Measurements from ENCODE around the gene ZNF358.

ZNF358 gene

GRCh38 chr19:7515110-7515644 lies 726 bp upstream of the ZNF358 start:
- TF ChIP-seq CTCF (conservative IDR thresholded peaks at IDR 0.05) = no peak
- peak overlapping the region; percentile 68; the same call in 1 of the 2 replicates for H3K27ac ChIP-seq

- TF ChIP-seq CTCF (conservative IDR thresholded peaks at IDR 0.05) = no peak
- H3K27ac ChIP-seq = peak overlapping the region; percentile 68; the same call in 1 of the 2 replicates
These were observed 430 bp downstream of the ZNF358 start for GRCh38 chr19:7516333-7516732.

DNA sequence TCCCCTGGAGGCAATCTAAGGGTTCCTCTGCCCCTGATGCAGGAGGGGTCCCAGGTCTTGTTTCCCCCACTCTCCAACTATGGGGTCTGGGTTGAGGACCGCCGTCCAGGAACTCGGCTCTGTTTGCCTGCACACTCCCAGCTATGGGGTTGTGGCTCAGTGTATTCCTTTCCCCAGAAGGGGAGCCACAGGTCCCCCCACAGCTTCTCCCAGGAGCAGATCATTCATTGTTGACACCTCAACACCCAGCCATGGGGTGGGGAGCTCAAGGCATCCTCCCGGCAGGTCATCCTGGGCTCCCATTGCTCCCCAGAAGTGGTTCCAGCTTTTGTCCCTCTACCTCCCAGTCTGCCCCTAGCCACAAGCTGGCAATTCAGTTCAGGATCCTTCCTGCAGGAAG lies 975 bp downstream of the ZNF358 start:
- peak overlapping the region; percentile 68; the same call in 1 of the 2 replicates for H3K27ac ChIP-seq
- no peak for TF ChIP-seq CTCF (conservative IDR thresholded peaks at IDR 0.05)

DNA sequence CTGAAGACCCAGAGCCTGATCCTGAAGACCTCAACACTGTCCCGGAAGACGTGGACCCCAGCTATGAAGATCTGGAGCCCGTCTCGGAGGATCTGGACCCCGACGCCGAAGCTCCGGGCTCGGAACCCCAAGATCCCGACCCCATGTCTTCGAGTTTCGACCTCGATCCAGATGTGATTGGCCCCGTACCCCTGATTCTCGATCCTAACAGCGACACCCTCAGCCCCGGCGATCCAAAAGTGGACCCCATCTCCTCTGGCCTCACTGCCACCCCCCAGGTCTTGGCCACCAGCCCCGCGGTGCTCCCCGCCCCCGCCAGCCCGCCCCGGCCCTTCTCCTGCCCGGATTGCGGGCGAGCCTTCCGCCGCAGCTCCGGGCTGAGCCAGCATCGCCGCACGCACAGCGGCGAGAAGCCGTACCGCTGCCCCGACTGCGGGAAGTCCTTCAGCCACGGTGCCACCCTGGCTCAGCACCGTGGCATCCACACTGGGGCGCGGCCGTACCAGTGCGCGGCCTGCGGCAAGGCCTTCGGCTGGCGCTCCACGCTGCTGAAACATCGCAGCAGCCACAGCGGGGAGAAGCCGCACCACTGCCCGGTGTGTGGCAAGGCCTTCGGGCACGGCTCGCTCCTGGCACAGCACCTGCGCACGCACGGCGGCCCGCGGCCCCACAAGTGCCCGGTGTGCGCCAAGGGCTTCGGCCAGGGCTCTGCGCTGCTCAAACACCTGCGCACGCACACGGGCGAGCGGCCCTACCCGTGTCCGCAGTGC lies 3.6 kb downstream of the ZNF358 start:
- TF ChIP-seq CTCF (conservative IDR thresholded peaks at IDR 0.05) = no peak
- H3K27ac ChIP-seq = no peak overlapping the region

GRCh38 chr19:7520131-7521051 lies 4.5 kb downstream of the ZNF358 start:
- TF ChIP-seq CTCF (conservative IDR thresholded peaks at IDR 0.05) = no peak
- no peak overlapping the region for H3K27ac ChIP-seq

DNA sequence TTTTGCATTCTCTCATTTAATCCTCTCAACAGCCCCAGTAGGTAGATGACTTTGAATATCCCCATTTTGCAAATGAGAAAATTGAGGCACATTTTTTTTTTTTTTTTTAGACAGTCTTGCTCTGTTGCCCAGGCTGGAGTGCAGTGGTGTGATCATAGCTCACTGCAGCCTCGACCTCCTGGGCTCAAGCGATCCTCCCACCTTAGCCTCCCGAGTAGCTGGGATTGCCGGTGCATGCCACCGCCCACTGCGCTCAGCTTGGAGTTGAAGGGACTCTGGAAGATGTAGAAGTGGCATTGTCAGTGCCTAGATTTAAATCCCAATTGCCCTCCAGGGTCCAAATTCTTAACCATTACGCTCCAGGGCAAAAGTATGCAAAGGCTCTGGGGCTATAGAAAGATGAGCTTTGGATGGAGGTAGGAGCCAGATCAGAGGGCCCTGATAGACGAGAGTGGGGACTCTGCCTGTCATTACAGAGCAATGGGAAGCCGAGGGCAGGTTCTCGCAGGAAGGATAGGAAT lies 5.7 kb downstream of the ZNF358 start:
- no peak for TF ChIP-seq CTCF (conservative IDR thresholded peaks at IDR 0.05)
- peak overlapping the region; percentile 60 for H3K27ac ChIP-seq

Measured in VCaP (cell line).